GM12891 (cell line): Measurements from ENCODE around the gene TBX3.

Experiments
- POLR2A ChIP-seq: IDR thresholded peaks from 2 replicates; pipeline ENCODE4 v1.6.1; 2011; ENCODE audit warnings: low read depth, low read length, control low read depth
- POLR2AphosphoS5 ChIP-seq: IDR thresholded peaks from 2 replicates; pipeline ENCODE4 v1.6.1; 2011; ENCODE audit warnings: low read depth, low read length, control low read depth
- SPI1 ChIP-seq: IDR thresholded peaks from 2 replicates; pipeline ENCODE4 v1.6.1; 2011; ENCODE audit warnings: low read depth, low read length, control low read depth
- TAF1 ChIP-seq: IDR thresholded peaks from 2 replicates; pipeline ENCODE4 v1.6.1; 2011; ENCODE audit warnings: low read depth, low read length, control low read depth

DNA sequence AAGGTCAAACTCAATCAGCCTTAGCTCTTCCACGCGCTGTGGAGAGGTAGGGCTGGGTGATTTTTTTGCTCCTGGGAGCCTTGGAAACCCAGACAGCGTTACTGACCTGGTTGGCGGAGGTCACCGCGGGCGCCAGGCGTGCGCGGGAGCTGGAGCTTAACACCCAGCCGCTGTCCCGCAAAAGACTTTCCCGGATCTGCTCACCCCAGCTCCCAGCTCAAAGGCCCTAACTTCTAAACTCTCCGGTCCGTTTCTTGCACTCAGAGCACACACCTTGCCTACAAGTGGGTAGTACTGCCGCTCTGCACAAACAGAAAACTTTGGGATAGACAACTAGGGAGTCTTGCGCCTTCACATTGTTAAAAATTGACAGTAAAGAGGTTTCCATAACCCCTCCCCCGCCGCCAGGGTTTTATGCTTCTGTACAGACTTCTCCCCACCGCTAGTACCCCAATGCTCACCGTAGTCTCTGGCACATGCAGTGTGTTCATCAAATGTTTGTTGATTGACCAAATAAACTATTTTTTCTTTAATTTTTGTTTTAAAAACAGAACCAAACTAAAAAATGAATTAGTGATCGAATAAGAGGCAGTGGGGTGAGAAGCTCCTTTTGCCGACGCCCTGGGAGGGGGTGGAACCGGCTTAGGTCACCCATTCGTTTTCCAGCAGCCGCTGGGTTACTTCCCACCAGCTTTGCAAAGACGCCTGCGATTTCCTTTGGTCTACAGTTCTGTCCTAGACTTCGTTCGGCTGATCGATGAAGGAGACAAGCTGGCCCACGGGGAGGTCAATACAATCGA lies 12.7 kb upstream of the TBX3 start:
- TF ChIP-seq POLR2A: no peak
- TF ChIP-seq SPI1: no peak
- TF ChIP-seq TAF1: no peak
- TF ChIP-seq POLR2AphosphoS5: no peak
